ENCODE measurements around the gene DHX8. TPM values are rescaled to one million over a fixed set of nuclear protein-coding genes. Genes with fewer than 3 reads are reported as not detected.
"Not testable (repeated sequence)": the region's sequence is repeated elsewhere in the genome, so short reads cannot be mapped to it uniquely, and the experiment has no call there.

DHX8 gene
- total RNA-seq, 4 donors from 2014 or later: 31.4 to 864 (median 78.8) TPM

- Histone ChIP-seq H3K27me3 (no peaks in the 10 kb centered on the region), H3K4me3 (replicated peaks in 1 of 3) (no peak overlapping the region), H3K9me3 (no peaks in the 10 kb centered on the region), H3K4me1 (peaks cover 9 to 12% of the 10 kb centered on the region in 2 donors), H3K27ac (no peak overlapping the region), H3K36me3 (no peaks in the 10 kb centered on the region)
- intact Hi-C loops (cut with DNase I): no loop called here
- TF ChIP-seq POLR2A (IDR thresholded peaks at IDR 0.05) (no peak), CTCF (IDR thresholded peaks at IDR 0.05) (no peak)
- 64 to 71% methylated on average over 9 of the region's 9 CpGs for WGBS, 2 donors
- no peak for DNase-seq
Measured at GRCh38 chr17:43477832-43478634, 5.7 kb upstream of the DHX8 start.

- no peak for DNase-seq
- Histone ChIP-seq H3K36me3 (no peaks in the 10 kb centered on the region), H3K4me1 (peaks cover 20 to 21% of the 10 kb centered on the region in 2 donors), H3K4me3 (replicated peaks in 1 of 3) (no peak overlapping the region), H3K9me3 (no peaks in the 10 kb centered on the region), H3K27ac (no peak overlapping the region), H3K27me3 (no peaks in the 10 kb centered on the region)
- WGBS, 2 donors: 94 to 97% methylated on average over 3 of the region's 3 CpGs
- TF ChIP-seq POLR2A (IDR thresholded peaks at IDR 0.05): no peak
- no peak for TF ChIP-seq CTCF (IDR thresholded peaks at IDR 0.05)
- intact Hi-C loops (cut with DNase I): no loop called here
Measured at GRCh38 chr17:43479948-43480347, 3.8 kb upstream of the DHX8 start.

- Histone ChIP-seq H3K9me3 (no peaks in the 10 kb centered on the region), H3K36me3 (no peaks in the 10 kb centered on the region), H3K27me3 (no peaks in the 10 kb centered on the region), H3K4me3 (replicated peaks in 1 of 3) (no peak overlapping the region), H3K4me1 (peaks cover 24 to 30% of the 10 kb centered on the region in 2 donors), H3K27ac (peak overlapping the region in 2 of 3 donors; percentile 75 to 86)
- intact Hi-C loops (cut with DNase I): loop anchor here (2.0 kb wide), 1 partner anchor 88 kb away; no protein-coding TSS in a partner anchor
- peak; percentile 27 to 38 for DNase-seq
- 70 to 73% methylated on average over 11 of the region's 11 CpGs for WGBS, 2 donors
- peak in 1 of 2 donors; percentile 7 for TF ChIP-seq POLR2A (IDR thresholded peaks at IDR 0.05)
- no peak for TF ChIP-seq CTCF (IDR thresholded peaks at IDR 0.05)
Measured at GRCh38 chr17:43482103-43483012, 1.4 kb upstream of the DHX8 start.

GRCh38 chr17:43490621-43491020 is 6.8 kb downstream of the DHX8 start:
- WGBS, 2 donors: 90% methylated on average over 5 of the region's 5 CpGs
- H3K9me3 ChIP-seq: no peaks in the 10 kb centered on the region
- peaks cover 45 to 47% of the 10 kb centered on the region in 2 donors for H3K36me3 ChIP-seq
- no peak for TF ChIP-seq CTCF (IDR thresholded peaks at IDR 0.05)
- no peak for TF ChIP-seq POLR2A (IDR thresholded peaks at IDR 0.05)
- peaks cover 0 to 2% of the 10 kb centered on the region in 2 donors for H3K4me1 ChIP-seq
- H3K27me3 ChIP-seq: no peaks in the 10 kb centered on the region
- intact Hi-C loops (cut with DNase I): no loop called here
- no peak overlapping the region for H3K4me3 ChIP-seq (replicated peaks in 1 of 3)
- DNase-seq: no peak
- no peak overlapping the region for H3K27ac ChIP-seq

- intact Hi-C loops (cut with DNase I); H3K27me3 ChIP-seq; H3K27ac ChIP-seq; H3K4me1 ChIP-seq; H3K4me3 ChIP-seq (replicated peaks in 1 of 3); H3K9me3 ChIP-seq; DNase-seq: not testable (repeated sequence)
- 92 to 95% methylated on average over 7 of the region's 7 CpGs for WGBS, 2 donors
- H3K36me3 ChIP-seq: peaks cover 63 to 75% of the 10 kb centered on the region in 2 donors
Measured at GRCh38 chr17:43509440-43509839, 25.7 kb downstream of the DHX8 start.

- H3K9me3 ChIP-seq; H3K27me3 ChIP-seq; DNase-seq; H3K4me1 ChIP-seq; H3K4me3 ChIP-seq (replicated peaks in 1 of 3); H3K27ac ChIP-seq; intact Hi-C loops (cut with DNase I): not testable (repeated sequence)
- 94 to 99% methylated on average over 3 of the region's 3 CpGs for WGBS, 2 donors
- H3K36me3 ChIP-seq: peaks cover 52 to 60% of the 10 kb centered on the region in 2 donors
Measured at GRCh38 chr17:43511199-43511598, 27.4 kb downstream of the DHX8 start.

All from thyroid gland (tissue), 4 donors.